ENCODE data around the gene PLAAT4.

GRCh38 chr11:63573881-63574855, 37.6 kb downstream of the PLAAT4 start:
- TF ChIP-seq POLR2A (IDR thresholded peaks at IDR 0.05; ENCODE audit: extremely low read depth, insufficient read length), result no peak
- TF ChIP-seq, protein P1, sequence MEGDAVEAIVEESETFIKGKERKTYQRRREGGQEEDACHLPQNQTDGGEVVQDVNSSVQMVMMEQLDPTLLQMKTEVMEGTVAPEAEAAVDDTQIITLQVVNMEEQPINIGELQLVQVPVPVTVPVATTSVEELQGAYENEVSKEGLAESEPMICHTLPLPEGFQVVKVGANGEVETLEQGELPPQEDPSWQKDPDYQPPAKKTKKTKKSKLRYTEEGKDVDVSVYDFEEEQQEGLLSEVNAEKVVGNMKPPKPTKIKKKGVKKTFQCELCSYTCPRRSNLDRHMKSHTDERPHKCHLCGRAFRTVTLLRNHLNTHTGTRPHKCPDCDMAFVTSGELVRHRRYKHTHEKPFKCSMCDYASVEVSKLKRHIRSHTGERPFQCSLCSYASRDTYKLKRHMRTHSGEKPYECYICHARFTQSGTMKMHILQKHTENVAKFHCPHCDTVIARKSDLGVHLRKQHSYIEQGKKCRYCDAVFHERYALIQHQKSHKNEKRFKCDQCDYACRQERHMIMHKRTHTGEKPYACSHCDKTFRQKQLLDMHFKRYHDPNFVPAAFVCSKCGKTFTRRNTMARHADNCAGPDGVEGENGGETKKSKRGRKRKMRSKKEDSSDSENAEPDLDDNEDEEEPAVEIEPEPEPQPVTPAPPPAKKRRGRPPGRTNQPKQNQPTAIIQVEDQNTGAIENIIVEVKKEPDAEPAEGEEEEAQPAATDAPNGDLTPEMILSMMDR (IDR thresholded peaks at IDR 0.05; ENCODE audit: low read depth, low read length), result peak; percentile 16
- TF ChIP-seq, protein P2, sequence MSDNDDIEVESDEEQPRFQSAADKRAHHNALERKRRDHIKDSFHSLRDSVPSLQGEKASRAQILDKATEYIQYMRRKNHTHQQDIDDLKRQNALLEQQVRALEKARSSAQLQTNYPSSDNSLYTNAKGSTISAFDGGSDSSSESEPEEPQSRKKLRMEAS (IDR thresholded peaks at IDR 0.05; ENCODE audit: low read depth, low read length), result no peak
- TF ChIP-seq MYC (IDR thresholded peaks at IDR 0.05; ENCODE audit: low read depth, low read length), result no peak
